Measurements from ENCODE around the gene DPH6. TPM values are rescaled to one million over a fixed set of nuclear protein-coding genes. Genes with fewer than 3 reads are reported as not detected.
"Not testable (repeated sequence)": the region's sequence is repeated elsewhere in the genome, so short reads cannot be mapped to it uniquely, and the experiment has no call there.

The DPH6 gene, protein sequence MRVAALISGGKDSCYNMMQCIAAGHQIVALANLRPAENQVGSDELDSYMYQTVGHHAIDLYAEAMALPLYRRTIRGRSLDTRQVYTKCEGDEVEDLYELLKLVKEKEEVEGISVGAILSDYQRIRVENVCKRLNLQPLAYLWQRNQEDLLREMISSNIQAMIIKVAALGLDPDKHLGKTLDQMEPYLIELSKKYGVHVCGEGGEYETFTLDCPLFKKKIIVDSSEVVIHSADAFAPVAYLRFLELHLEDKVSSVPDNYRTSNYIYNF
- 3.7 and 7.8 TPM in 2 replicates for total RNA-seq
- 9.8 and 18.5 TPM in 2 replicates for polyA plus RNA-seq

DNA sequence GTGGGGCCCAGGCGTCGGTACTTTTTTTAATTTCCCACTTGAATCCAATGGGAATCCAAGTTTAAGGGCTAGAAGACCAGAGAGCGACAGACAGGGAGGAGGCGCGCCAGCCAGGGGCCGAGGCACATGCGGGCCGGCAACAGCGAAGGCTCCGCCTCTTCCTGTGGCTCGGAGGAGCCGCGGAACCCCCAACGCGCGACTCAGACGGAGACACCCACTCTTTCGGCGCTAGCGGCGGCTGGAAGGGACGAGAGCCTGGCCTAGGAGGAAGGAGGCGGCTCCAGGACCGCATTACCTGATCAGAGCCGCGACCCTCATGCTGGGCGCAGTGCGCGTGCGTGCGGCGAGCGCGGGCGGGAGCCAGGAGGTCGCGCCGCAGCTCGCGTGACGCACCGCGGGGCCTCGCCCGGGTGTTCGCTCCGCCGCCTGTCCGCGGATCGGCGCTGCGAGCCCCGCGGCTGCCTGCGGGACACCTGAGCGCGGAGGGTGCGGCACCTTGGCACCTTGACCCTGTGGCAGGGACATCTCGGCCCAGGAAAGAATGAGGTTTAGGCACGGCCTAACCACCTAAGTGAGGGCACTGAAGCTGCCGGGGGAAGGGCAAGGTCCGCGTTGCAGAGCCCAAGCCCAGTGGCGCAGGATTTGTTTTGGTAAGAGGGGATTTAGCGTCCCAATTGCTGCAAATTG, at the start of gene DPH6:
Gene DPH6 (minus strand): TSS at position 342 of the 687 bp plus-strand sequence. CDS start 24 bp downstream, at position 318.
- H3K27ac ChIP-seq = peak within 1 kb of the TSS; percentile 99
- H3K36me3 ChIP-seq = no peaks in the 10 kb centered on the region
- H3K4me3 ChIP-seq = peak within 1 kb of the TSS; percentile 50
- peak; percentile 89 to 92 for DNase-seq (ENCODE audit: low read depth in 1 of 2, low spot score in 1 of 2)
- H3K4me1 ChIP-seq (ENCODE audit: low read depth) = peaks cover 38% of the 10 kb centered on the region
- no peaks in the 10 kb centered on the region for H3K9me3 ChIP-seq (ENCODE audit: low read depth)
- H3K27me3 ChIP-seq = no peaks in the 10 kb centered on the region
- TF ChIP-seq, protein P1, sequence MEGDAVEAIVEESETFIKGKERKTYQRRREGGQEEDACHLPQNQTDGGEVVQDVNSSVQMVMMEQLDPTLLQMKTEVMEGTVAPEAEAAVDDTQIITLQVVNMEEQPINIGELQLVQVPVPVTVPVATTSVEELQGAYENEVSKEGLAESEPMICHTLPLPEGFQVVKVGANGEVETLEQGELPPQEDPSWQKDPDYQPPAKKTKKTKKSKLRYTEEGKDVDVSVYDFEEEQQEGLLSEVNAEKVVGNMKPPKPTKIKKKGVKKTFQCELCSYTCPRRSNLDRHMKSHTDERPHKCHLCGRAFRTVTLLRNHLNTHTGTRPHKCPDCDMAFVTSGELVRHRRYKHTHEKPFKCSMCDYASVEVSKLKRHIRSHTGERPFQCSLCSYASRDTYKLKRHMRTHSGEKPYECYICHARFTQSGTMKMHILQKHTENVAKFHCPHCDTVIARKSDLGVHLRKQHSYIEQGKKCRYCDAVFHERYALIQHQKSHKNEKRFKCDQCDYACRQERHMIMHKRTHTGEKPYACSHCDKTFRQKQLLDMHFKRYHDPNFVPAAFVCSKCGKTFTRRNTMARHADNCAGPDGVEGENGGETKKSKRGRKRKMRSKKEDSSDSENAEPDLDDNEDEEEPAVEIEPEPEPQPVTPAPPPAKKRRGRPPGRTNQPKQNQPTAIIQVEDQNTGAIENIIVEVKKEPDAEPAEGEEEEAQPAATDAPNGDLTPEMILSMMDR (IDR thresholded peaks at IDR 0.05; ENCODE audit: low read depth, low read length) = no peak

DNA sequence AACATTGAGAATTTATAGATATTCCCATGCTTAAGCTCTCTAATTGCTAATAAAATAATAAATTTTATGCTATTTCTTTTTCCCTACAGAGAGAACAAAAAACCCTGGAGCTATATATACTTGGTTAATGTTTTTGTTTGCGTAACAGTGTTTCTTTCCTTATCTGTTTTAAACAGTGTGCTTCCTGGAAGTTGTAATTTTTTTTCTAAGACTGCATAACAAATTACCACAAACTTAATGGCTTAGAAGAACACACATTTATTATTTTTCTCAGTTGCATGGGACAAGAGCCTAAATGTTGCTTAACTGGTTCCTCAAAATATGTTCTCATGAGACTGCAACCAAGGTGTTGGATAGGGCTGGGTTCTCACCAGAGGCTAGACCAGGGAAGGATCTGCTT, 49.7 kb upstream of the DPH6 start:
- H3K9me3 ChIP-seq (ENCODE audit: low read depth) = no peaks in the 10 kb centered on the region
- H3K36me3 ChIP-seq = no peaks in the 10 kb centered on the region
- no peaks in the 10 kb centered on the region for H3K27me3 ChIP-seq
- TF ChIP-seq, protein P1 (IDR thresholded peaks at IDR 0.05; ENCODE audit: low read depth, low read length) = no peak
- no peaks in the 10 kb centered on the region for H3K4me1 ChIP-seq (ENCODE audit: low read depth)
- H3K27ac ChIP-seq = no peak overlapping the region
- H3K4me3 ChIP-seq = no peak overlapping the region
- DNase-seq (ENCODE audit: low read depth in 1 of 2, low spot score in 1 of 2) = peak in 1 of 2 donors; percentile 45

DNA sequence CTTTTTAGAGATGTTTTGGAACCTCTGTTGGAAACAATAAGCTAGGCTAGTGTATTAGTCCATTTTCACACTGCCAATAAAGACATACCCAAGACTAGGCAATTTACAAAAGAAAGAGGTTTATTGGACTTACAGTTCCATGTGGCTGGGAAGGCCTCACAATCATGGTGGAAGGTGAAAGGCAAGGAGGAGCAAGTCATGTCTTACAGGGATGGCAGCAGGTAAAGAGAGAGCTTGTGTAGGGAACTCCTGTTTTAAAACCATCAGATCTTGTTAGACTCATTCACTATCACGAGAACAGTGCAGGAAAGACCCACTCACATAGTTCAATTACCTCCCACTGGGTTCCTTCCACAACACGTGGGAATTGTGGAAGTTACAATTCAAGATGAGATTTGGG, 46.0 kb upstream of the DPH6 start:
- DNase-seq (ENCODE audit: low read depth in 1 of 2, low spot score in 1 of 2); H3K36me3 ChIP-seq; H3K4me3 ChIP-seq; H3K27ac ChIP-seq; H3K27me3 ChIP-seq; H3K4me1 ChIP-seq (ENCODE audit: low read depth); H3K9me3 ChIP-seq (ENCODE audit: low read depth): not testable (repeated sequence)

DNA sequence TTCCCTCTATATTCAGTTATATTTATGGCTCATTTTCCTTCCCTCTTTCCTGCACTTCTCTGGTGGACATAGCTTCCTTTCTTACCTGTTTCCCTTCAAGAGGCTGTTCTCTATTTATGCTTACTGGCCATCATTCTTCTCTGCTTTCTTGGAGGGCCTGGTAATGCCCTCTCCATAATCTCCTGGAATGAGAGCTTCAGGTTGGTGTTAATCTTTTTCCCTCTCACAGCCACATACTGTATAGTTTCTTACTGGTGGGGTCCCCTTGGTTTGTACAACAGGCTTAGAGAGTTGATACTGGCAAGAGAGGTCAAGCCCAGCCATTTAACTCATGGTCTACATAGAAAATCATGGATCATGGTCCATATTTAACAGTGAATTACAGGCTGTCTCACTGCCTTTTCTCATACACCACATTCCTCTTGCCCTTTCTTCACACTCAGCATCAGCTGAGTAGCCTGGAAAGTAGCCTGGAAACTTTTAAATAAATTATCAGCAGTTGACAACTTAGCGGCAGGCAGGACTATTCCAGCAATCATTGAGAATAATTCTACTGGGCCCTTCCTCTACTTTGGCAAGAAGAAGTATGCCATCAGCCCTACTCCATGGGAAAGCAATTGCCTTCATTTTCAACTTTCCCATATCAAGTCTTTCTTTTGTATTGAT, 38.0 kb upstream of the DPH6 start:
- Histone ChIP-seq H3K27ac (peak overlapping the region; percentile 83), H3K9me3 (ENCODE audit: low read depth) (no peaks in the 10 kb centered on the region), H3K27me3 (no peaks in the 10 kb centered on the region), H3K4me3 (no peak overlapping the region), H3K36me3 (no peaks in the 10 kb centered on the region), H3K4me1 (ENCODE audit: low read depth) (peaks cover 21% of the 10 kb centered on the region)
- TF ChIP-seq, protein P1 (IDR thresholded peaks at IDR 0.05; ENCODE audit: low read depth, low read length) = no peak
- DNase-seq (ENCODE audit: low read depth in 1 of 2, low spot score in 1 of 2) = peak; percentile 59 to 68

DNA sequence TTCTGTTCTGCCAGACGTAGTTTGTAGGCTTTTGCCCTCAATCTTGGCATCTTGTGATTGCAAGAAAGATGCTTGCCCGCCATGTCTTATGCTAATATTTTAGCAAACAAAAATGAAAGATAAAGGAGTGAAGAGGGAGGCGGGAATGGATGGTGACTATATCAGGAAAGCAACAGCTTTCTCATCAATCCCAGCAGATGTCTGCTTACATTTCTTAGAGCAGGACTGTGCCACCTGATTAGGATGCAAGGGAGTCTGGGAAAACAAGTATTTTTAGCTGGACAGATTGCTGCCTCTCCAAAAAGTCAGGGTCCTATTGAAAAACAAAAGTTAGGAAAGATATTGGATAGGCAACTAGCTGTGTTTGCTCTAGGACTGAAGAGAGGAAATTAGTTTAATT, 34.6 kb upstream of the DPH6 start:
- no peaks in the 10 kb centered on the region for H3K9me3 ChIP-seq (ENCODE audit: low read depth)
- no peaks in the 10 kb centered on the region for H3K36me3 ChIP-seq
- no peaks in the 10 kb centered on the region for H3K27me3 ChIP-seq
- TF ChIP-seq, protein P1 (IDR thresholded peaks at IDR 0.05; ENCODE audit: low read depth, low read length) = no peak
- H3K27ac ChIP-seq = no peak overlapping the region
- no peak overlapping the region for H3K4me3 ChIP-seq
- DNase-seq (ENCODE audit: low read depth in 1 of 2, low spot score in 1 of 2) = no peak
- peaks cover 25% of the 10 kb centered on the region for H3K4me1 ChIP-seq (ENCODE audit: low read depth)

DNA sequence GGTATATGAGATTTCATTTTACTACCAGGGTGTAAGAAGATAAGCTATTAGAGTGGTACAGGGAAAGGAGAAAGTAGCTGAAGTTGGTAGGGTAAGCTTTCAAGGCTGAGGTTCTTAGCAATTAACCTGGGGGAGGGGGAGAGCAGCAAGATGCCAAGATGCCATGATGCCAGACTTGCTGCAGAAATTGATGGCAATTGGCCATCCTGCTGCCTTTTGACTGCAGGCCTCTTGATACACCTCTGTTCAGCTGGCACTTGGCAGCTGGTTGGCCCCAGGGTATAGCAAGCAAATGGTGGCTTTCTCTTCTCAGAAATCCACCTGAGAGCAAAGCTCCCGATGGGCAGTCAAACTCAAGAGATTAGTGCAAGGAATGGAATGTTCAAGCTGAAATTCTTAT, 21.4 kb upstream of the DPH6 start:
- no peaks in the 10 kb centered on the region for H3K36me3 ChIP-seq
- H3K27ac ChIP-seq = no peak overlapping the region
- no peaks in the 10 kb centered on the region for H3K9me3 ChIP-seq (ENCODE audit: low read depth)
- TF ChIP-seq, protein P1 (IDR thresholded peaks at IDR 0.05; ENCODE audit: low read depth, low read length) = no peak
- H3K4me1 ChIP-seq (ENCODE audit: low read depth) = no peaks in the 10 kb centered on the region
- no peaks in the 10 kb centered on the region for H3K27me3 ChIP-seq
- no peak overlapping the region for H3K4me3 ChIP-seq
- DNase-seq (ENCODE audit: low read depth in 1 of 2, low spot score in 1 of 2) = no peak
